RPMI8226 (cell line): ENCODE measurements around the gene ARHGEF18.

ENCODE experiments used
- DNase-seq: peaks from one replicate; pipeline ENCODE4 v3.0.0-alpha.2; 2015

The ARHGEF18 gene

GRCh38 chr19:7386769-7387168 lies 38.0 kb downstream of the ARHGEF18 start:
- no peak for DNase-seq

- no peak for DNase-seq
Measured at GRCh38 chr19:7391218-7391670, 42.5 kb downstream of the ARHGEF18 start.

GRCh38 chr19:7393459-7393858 lies 44.7 kb downstream of the ARHGEF18 start:
- peak; percentile 23 for DNase-seq

GRCh38 chr19:7393939-7394730 lies 45.4 kb downstream of the ARHGEF18 start:
- DNase-seq, result no peak

- DNase-seq, result peak; percentile 87
Measured at GRCh38 chr19:7394731-7395359, 46.1 kb downstream of the ARHGEF18 start.

- DNase-seq, result peak; percentile 27
Measured at GRCh38 chr19:7395360-7396066, 46.8 kb downstream of the ARHGEF18 start.

GRCh38 chr19:7397687-7398086 lies 49.0 kb downstream of the ARHGEF18 start:
- no peak for DNase-seq
